HEK293T (cell line): Measurements from ENCODE around the gene RAD51B.

Experiments
- CTCF ChIA-PET: fragments of 350-600 bp; formaldehyde crosslinking; extraction: SDS; loops from one replicate; lab custom pipeline; 2021; ENCODE audit warnings: antibody characterized with exemption, inconsistent platforms; lab: Yijun Ruan, JAX
- POLR2A ChIA-PET: fragments of 350-600 bp; formaldehyde crosslinking; extraction: SDS; loops from one replicate; lab custom pipeline; 2020; ENCODE audit warnings: antibody characterized with exemption, inconsistent platforms; lab: Yijun Ruan, JAX
- DNase-seq: peaks from one replicate; pipeline ENCODE4 v3.0.0; 2012; ENCODE audit warnings: mixed read lengths; ENCODE audit errors: extremely low spot score
- ARNT ChIP-seq: fragments of 450-650 bp; IDR thresholded peaks from 2 replicates; pipeline ENCODE4 v1.6.1; 2017; ENCODE audit warnings: mild to moderate bottlenecking
- BHLHE40 ChIP-seq: fragments of 450-650 bp; IDR thresholded peaks from 2 replicates; pipeline ENCODE4 v1.6.1; 2016; ENCODE audit warnings: mild to moderate bottlenecking, moderate library complexity, borderline replicate concordance
- CTBP1 ChIP-seq: fragments of 450-650 bp; IDR thresholded peaks from 2 replicates; pipeline ENCODE4 v1.6.1; 2016; ENCODE audit warnings: borderline replicate concordance
- ELF4 ChIP-seq: fragments of 450-650 bp; IDR thresholded peaks from 2 replicates; pipeline ENCODE4 v1.6.1; 2017; ENCODE audit warnings: antibody characterized with exemption
- FOXA1 ChIP-seq: fragments of 450-650 bp; IDR thresholded peaks from 2 replicates; pipeline ENCODE4 v1.6.1; 2016; ENCODE audit warnings: mild to moderate bottlenecking
- FOXK2 ChIP-seq: fragments of 450-650 bp; IDR thresholded peaks from 2 replicates; pipeline ENCODE4 v1.6.1; 2016; ENCODE audit warnings: mild to moderate bottlenecking
- FOXM1 ChIP-seq: fragments of 450-650 bp; IDR thresholded peaks from 2 replicates; pipeline ENCODE4 v1.6.1; 2017; ENCODE audit warnings: mild to moderate bottlenecking, borderline replicate concordance
- HDGF ChIP-seq: fragments of 450-650 bp; IDR thresholded peaks from 2 replicates; pipeline ENCODE4 v1.6.1; 2017; ENCODE audit warnings: antibody characterized with exemption, borderline replicate concordance
- L3MBTL2 ChIP-seq: fragments of 450-650 bp; conservative IDR thresholded peaks from 2 replicates; pipeline ENCODE4 v1.6.1; 2016; ENCODE audit warnings: mild to moderate bottlenecking
- LEF1 ChIP-seq: fragments of 450-650 bp; IDR thresholded peaks from 2 replicates; pipeline ENCODE4 v1.6.1; 2017; ENCODE audit warnings: mild to moderate bottlenecking, borderline replicate concordance
- NFRKB ChIP-seq: fragments of 450-650 bp; IDR thresholded peaks from 2 replicates; pipeline ENCODE4 v1.6.1; 2016; ENCODE audit warnings: mild to moderate bottlenecking, moderate library complexity
- PKNOX1 ChIP-seq: fragments of 450-650 bp; IDR thresholded peaks from 2 replicates; pipeline ENCODE4 v1.6.1; 2016
- SP1 ChIP-seq: fragments of 450-650 bp; IDR thresholded peaks from 2 replicates; pipeline ENCODE4 v1.6.1; 2017
- SUZ12 ChIP-seq: fragments of 450-650 bp; IDR thresholded peaks from 2 replicates; pipeline ENCODE4 v1.6.1; 2016; ENCODE audit warnings: mild to moderate bottlenecking
- TARDBP ChIP-seq: fragments of 450-650 bp; IDR thresholded peaks from 2 replicates; pipeline ENCODE4 v1.6.1; 2016
- ZNF384 ChIP-seq: fragments of 450-650 bp; IDR thresholded peaks from 2 replicates; pipeline ENCODE4 v1.6.1; 2016

Gene RAD51B

GRCh38 chr14:68511129-68512047, 691.8 kb downstream of the RAD51B start:
- ChIA-PET POLR2A (no interaction called here), CTCF (no interaction called here)
- TF ChIP-seq FOXA1 (no peak), ZNF384 (no peak), L3MBTL2 (no peak), NFRKB (no peak), FOXK2 (no peak), LEF1 (no peak), TARDBP (no peak), HDGF (no peak), SP1 (no peak), BHLHE40 (no peak), FOXM1 (no peak), ARNT (no peak)
- DNase-seq = no peak

- DNase-seq = no peak
- no peak for TF ChIP-seq SUZ12
- no peak for TF ChIP-seq ARNT
- no peak for TF ChIP-seq HDGF
- TF ChIP-seq ZNF384 = no peak
- TF ChIP-seq SP1 = no peak
- TF ChIP-seq ELF4 = no peak
- no peak for TF ChIP-seq TARDBP
- no peak for TF ChIP-seq FOXA1
- no peak for TF ChIP-seq PKNOX1
- TF ChIP-seq CTBP1 = no peak
- no peak for TF ChIP-seq BHLHE40
- no peak for TF ChIP-seq FOXK2
- no peak for TF ChIP-seq L3MBTL2
- no peak for TF ChIP-seq NFRKB
- no peak for TF ChIP-seq FOXM1
- no peak for TF ChIP-seq LEF1
- CTCF ChIA-PET = no interaction called here
- POLR2A ChIA-PET = no interaction called here
These were observed 692.5 kb downstream of the RAD51B start for GRCh38 chr14:68512088-68512487.

- CTCF ChIA-PET = no interaction called here
- no peak for DNase-seq
- TF ChIP-seq FOXK2 (no peak), FOXM1 (no peak), FOXA1 (no peak), ZNF384 (no peak), PKNOX1 (no peak), SUZ12 (no peak), HDGF (no peak), TARDBP (no peak), ELF4 (no peak), L3MBTL2 (no peak), ARNT (no peak), LEF1 (no peak), SP1 (no peak), CTBP1 (no peak), NFRKB (no peak), BHLHE40 (no peak)
- POLR2A ChIA-PET = no interaction called here
These were observed 693.6 kb downstream of the RAD51B start for GRCh38 chr14:68513137-68513536.

- CTCF ChIA-PET = no interaction called here
- TF ChIP-seq ELF4 = no peak
- TF ChIP-seq L3MBTL2 = no peak
- no peak for TF ChIP-seq TARDBP
- POLR2A ChIA-PET = no interaction called here
- no peak for DNase-seq
These were observed 694.4 kb downstream of the RAD51B start for GRCh38 chr14:68513838-68514607.

GRCh38 chr14:68514608-68515194, 695.1 kb downstream of the RAD51B start:
- TF ChIP-seq L3MBTL2 (no peak), NFRKB (no peak), ZNF384 (no peak), SUZ12 (no peak), ELF4 (no peak), FOXA1 (no peak), FOXM1 (no peak), ARNT (no peak), SP1 (no peak), TARDBP (no peak), CTBP1 (no peak)
- no peak for DNase-seq
- POLR2A ChIA-PET = no interaction called here
- CTCF ChIA-PET = no interaction called here

- POLR2A ChIA-PET = no interaction called here
- CTCF ChIA-PET = no interaction called here
- no peak for DNase-seq
- TF ChIP-seq FOXA1 (no peak), NFRKB (no peak), ELF4 (no peak), ARNT (no peak), LEF1 (no peak), PKNOX1 (no peak), SUZ12 (no peak)
These were observed 696.8 kb downstream of the RAD51B start for GRCh38 chr14:68516342-68516741.
